CD4-positive, alpha-beta T cell (primary cell): ENCODE results near the gene UIMC1. TPM values are rescaled to one million over a fixed set of nuclear protein-coding genes. Genes with fewer than 3 reads are reported as not detected.
"Not testable (repeated sequence)": the region's sequence is repeated elsewhere in the genome, so short reads cannot be mapped to it uniquely, and the experiment has no call there.

ENCODE experiments used
- ATAC-seq: fragments of 200-7000 bp; cut with Tn5 transposase; one replicate; pipeline ENCODE4 v1.10.0; 2022; ENCODE audit warnings: mild to moderate bottlenecking; ENCODE audit not compliant: poor library complexity
- CTCF ChIA-PET: fragments of 350-600 bp; sonication (Branson Sonifier 250); formaldehyde crosslinking; loops from one replicate; lab custom pipeline; 2021; ENCODE audit warnings: antibody characterized with exemption, inconsistent platforms; lab: Charles Lee
- POLR2A ChIA-PET: fragments of 350-600 bp; sonication (Branson Sonifier 250); formaldehyde crosslinking; loops from one replicate; lab custom pipeline; 2021; ENCODE audit warnings: antibody characterized with exemption, inconsistent platforms; lab: Charles Lee
- DNase-seq, 14 experiments: peaks; one replicate each; pipeline ENCODE4 v3.0.0-alpha.2; 2013 to 2020; ENCODE audit warnings: mixed read lengths in 2 of 14
- H3K27ac ChIP-seq, 2 donors: one replicate each; pipeline versions ENCODE4 v1.5.1 to v1.7.0; 2013; ENCODE audit warnings: low read length in 2 of 2, low read depth in 1 of 2, mild to moderate bottlenecking in 1 of 2
- H3K27me3 ChIP-seq, 2 experiments: 1 replicate in 1 of 2; 2 replicates in 1 of 2; pipeline versions ENCODE4 v1.6.1 to v1.7.0; 2013; ENCODE audit warnings: low read length in 2 of 2, control low read depth in 1 of 2, mild to moderate bottlenecking in 1 of 2, moderate library complexity in 1 of 2; ENCODE audit not compliant: insufficient read depth in 2 of 2, control insufficient read depth in 1 of 2
- H3K36me3 ChIP-seq: one replicate; pipeline ENCODE4 v1.6.1; 2013; ENCODE audit warnings: low read length, control low read depth; ENCODE audit not compliant: insufficient read depth
- H3K4me1 ChIP-seq: one replicate; pipeline ENCODE4 v1.6.1; 2013; ENCODE audit warnings: low read length, control low read depth; ENCODE audit not compliant: insufficient read depth
- H3K4me3 ChIP-seq: one replicate; pipeline ENCODE4 v1.5.1; 2013; ENCODE audit warnings: mild to moderate bottlenecking, low read length, moderate library complexity
- H3K9me3 ChIP-seq, 2 experiments: 1 replicate in 1 of 2; 2 replicates in 1 of 2; pipeline versions ENCODE4 v1.6.1 to v1.7.0; 2013; ENCODE audit warnings: low read length in 2 of 2, mild to moderate bottlenecking in 2 of 2, control low read depth in 1 of 2, moderate library complexity in 1 of 2; ENCODE audit not compliant: control insufficient read depth in 1 of 2, insufficient read depth in 1 of 2
- H3K27ac Mint-ChIP-seq: one replicate; pipeline ENCODE4 v1.8.0; 2020; ENCODE audit warnings: mixed read lengths
- H3K27me3 Mint-ChIP-seq: one replicate; pipeline ENCODE4 v1.8.0; 2021; ENCODE audit warnings: mixed read lengths
- H3K36me3 Mint-ChIP-seq: one replicate; pipeline ENCODE4 v1.8.0; 2021; ENCODE audit warnings: low read depth, mixed read lengths
- H3K4me1 Mint-ChIP-seq: one replicate; pipeline ENCODE4 v1.8.0; 2021; ENCODE audit warnings: low read depth, mixed read lengths
- H3K4me3 Mint-ChIP-seq: one replicate; pipeline ENCODE4 v1.8.0; 2020; ENCODE audit warnings: mild to moderate bottlenecking, mixed read lengths
- H3K9me3 Mint-ChIP-seq: one replicate; pipeline ENCODE4 v1.8.0; 2020; ENCODE audit warnings: mixed read lengths
- intact Hi-C, 2 experiments: fragments of 100-400 bp; cut with DNase I in 1 of 2; cut with micrococcal nuclease in 1 of 2; formaldehyde crosslinking; loops; one replicate each; pipeline versions ENCODE4 v1.15.1 to v1.9.0; 2023 to 2025; cut with DNase I, micrococcal nuclease
- total RNA-seq, 174 experiments: library from RNA in 2 of 174; stranded (reverse) in 2 of 174; gene quantifications; one replicate each; pipeline ENCODE4 v1.2.3 and lab custom pipeline; 2021 to 2026
- TF ChIP-seq, protein P1 (sequence below): fragments of 200-600 bp; IDR thresholded peaks from one replicate; pipeline ENCODE4 v1.8.0; 2022; ENCODE audit warnings: antibody characterized with exemption, mild to moderate bottlenecking

The UIMC1 gene
- total RNA-seq, 2 experiments from 2014 or later: 42.3 to 50.8 TPM

DNA sequence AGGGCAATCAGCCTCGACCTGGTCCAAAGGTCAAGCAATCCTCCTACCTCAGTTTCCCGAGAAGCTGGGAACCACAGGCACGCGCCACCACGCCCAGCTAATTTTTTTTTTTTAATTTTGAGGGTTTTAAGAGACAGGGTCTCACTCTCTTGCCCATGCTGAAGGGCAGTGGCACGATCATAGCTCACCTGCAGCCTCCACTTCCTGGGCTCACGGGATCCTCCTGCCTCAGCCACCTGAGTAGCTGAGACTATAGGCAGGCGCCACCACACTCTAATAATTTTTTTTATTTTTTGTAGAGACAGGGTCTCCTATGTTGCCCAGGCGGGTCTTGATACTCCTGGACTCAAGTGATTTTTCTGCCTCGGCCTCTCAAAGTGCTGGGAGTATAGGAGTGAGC, 1.6 kb downstream of the UIMC1 start:
- ChIA-PET POLR2A (interaction anchor here (0.7 to 3.8 kb wide), 9 partner anchors 8 to 129 kb away, joined by 3 to 32 read pairs (median 7); partner anchors contain the start of genes NSD1 and ZNF346), CTCF (interaction anchor here (0.6 to 1.7 kb wide), 9 partner anchors 8 to 617 kb away, joined by 3 to 10 read pairs (median 4); partner anchors contain the start of genes NOP16 and ZNF346)
- Histone ChIP-seq H3K4me3 (peak overlapping the region; percentile 91), H3K27ac (no peak overlapping the region), H3K27me3 (no peaks in the 10 kb centered on the region), H3K9me3 (peaks cover 0 to 5% of the 10 kb centered on the region in 2 experiments), H3K4me1 (peaks cover 34% of the 10 kb centered on the region), H3K36me3 (no peaks in the 10 kb centered on the region)
- peak overlapping the region; percentile 99 for H3K4me3 Mint-ChIP-seq
- ATAC-seq (no peak), DNase-seq (no peak)
- peak overlapping the region; percentile 95 for H3K27ac Mint-ChIP-seq
- peaks cover 43% of the 10 kb centered on the region for H3K4me1 Mint-ChIP-seq
- peaks cover 21% of the 10 kb centered on the region for H3K36me3 Mint-ChIP-seq
- no peaks in the 10 kb centered on the region for H3K27me3 Mint-ChIP-seq
- intact Hi-C loops: loop anchor here (2.0 to 10.0 kb wide), 5 partner anchors 18 to 1730 kb away; partner anchors contain the start of genes RNF44 (in 1 of the 2), TSPAN17 (in 1 of the 2), ZNF346 (in 1 of the 2) and ZNF354A (in 1 of the 2)
- TF ChIP-seq, protein P1, sequence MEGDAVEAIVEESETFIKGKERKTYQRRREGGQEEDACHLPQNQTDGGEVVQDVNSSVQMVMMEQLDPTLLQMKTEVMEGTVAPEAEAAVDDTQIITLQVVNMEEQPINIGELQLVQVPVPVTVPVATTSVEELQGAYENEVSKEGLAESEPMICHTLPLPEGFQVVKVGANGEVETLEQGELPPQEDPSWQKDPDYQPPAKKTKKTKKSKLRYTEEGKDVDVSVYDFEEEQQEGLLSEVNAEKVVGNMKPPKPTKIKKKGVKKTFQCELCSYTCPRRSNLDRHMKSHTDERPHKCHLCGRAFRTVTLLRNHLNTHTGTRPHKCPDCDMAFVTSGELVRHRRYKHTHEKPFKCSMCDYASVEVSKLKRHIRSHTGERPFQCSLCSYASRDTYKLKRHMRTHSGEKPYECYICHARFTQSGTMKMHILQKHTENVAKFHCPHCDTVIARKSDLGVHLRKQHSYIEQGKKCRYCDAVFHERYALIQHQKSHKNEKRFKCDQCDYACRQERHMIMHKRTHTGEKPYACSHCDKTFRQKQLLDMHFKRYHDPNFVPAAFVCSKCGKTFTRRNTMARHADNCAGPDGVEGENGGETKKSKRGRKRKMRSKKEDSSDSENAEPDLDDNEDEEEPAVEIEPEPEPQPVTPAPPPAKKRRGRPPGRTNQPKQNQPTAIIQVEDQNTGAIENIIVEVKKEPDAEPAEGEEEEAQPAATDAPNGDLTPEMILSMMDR: no peak
- peaks cover 6% of the 10 kb centered on the region for H3K9me3 Mint-ChIP-seq

DNA sequence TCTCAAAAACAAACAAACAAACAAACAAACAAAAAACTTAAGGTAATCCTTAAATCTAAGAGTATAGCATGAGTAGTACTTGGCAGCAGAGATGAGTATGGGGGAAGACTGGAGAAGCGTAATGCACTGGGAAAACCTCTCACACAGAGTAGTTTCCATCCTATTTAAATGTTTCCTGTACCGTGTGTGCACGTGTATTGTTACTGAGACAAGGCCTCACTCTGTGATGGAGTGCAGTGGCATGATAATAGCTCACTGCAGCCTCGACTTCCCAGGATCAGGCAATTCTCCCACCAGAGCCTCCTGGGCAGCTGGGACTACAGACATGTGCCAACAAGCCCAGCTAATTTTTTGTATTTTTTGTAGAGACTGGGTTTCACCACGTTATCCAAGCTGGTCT, 2.9 kb downstream of the UIMC1 start:
- Mint-ChIP-seq H3K27ac (no peak overlapping the region), H3K4me1 (peaks cover 50% of the 10 kb centered on the region), H3K36me3 (peaks cover 26% of the 10 kb centered on the region), H3K4me3 (peak overlapping the region; percentile 11), H3K27me3 (no peaks in the 10 kb centered on the region), H3K9me3 (peaks cover 6% of the 10 kb centered on the region)
- Histone ChIP-seq H3K9me3 (peaks cover 0 to 5% of the 10 kb centered on the region in 2 experiments), H3K36me3 (no peaks in the 10 kb centered on the region), H3K27ac (no peak overlapping the region), H3K4me1 (peaks cover 36% of the 10 kb centered on the region), H3K4me3 (no peak overlapping the region), H3K27me3 (no peaks in the 10 kb centered on the region)
- intact Hi-C loops: loop anchor here (2.0 to 10.0 kb wide), 2 partner anchors 19 to 1731 kb away; partner anchors contain the start of genes ZNF346 (in 1 of the 2) and ZNF354A (in 1 of the 2)
- CTCF ChIA-PET: interaction anchor here (0.8 to 1.4 kb wide), 2 partner anchors 9 to 38 kb away, joined by 3 read pairs; no protein-coding TSS in a partner anchor
- POLR2A ChIA-PET: interaction anchor here (0.6 to 3.8 kb wide), 3 partner anchors 18 to 461 kb away, joined by 3 to 32 read pairs (median 3); partner anchors contain the start of gene ZNF346
- no peak for ATAC-seq
- TF ChIP-seq, protein P1: no peak
- no peak for DNase-seq

DNA sequence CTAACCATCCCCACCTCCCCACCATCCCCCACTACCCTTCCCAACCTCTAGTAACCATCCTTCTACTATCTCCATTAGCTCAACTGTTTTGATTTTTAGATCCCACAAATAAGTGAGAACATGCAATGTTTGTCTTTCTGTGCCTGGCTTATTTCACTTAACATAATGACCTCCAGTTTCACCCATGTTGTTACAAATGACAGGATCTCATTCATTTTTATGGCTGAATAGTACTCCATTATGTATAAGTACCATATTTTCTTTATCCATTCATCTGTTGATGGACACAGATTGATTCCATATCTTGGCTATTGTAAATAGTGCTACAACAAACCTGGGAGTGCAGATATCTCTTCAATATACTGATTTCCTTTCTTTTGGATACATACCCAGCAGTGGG, 7.1 kb downstream of the UIMC1 start:
- H3K36me3 ChIP-seq, DNase-seq, intact Hi-C loops, ATAC-seq, H3K9me3 Mint-ChIP-seq, H3K27me3 Mint-ChIP-seq, H3K4me3 ChIP-seq, H3K27ac ChIP-seq, H3K4me3 Mint-ChIP-seq, H3K27me3 ChIP-seq, H3K27ac Mint-ChIP-seq, H3K9me3 ChIP-seq, POLR2A ChIA-PET: not testable (repeated sequence)
- CTCF ChIA-PET: interaction anchor here (0.8 kb wide), 1 partner anchor 11 kb away, joined by 3 read pairs; no protein-coding TSS in a partner anchor
- Mint-ChIP-seq H3K4me1 (peaks cover 59% of the 10 kb centered on the region), H3K36me3 (peaks cover 38% of the 10 kb centered on the region)
- peaks cover 25% of the 10 kb centered on the region for H3K4me1 ChIP-seq
